GM12878 (cell line): Measurements from ENCODE around the gene SYCP2.

ENCODE experiments used
- POLR2AphosphoS2 ChIP-seq: IDR thresholded peaks from 2 replicates; pipeline ENCODE4 v1.6.1; 2011; ENCODE audit warnings: low read depth, mild to moderate bottlenecking, low read length, improper control_type of control experiment, moderate library complexity
- YY1 ChIP-seq: IDR thresholded peaks from 2 replicates; pipeline ENCODE4 v1.6.1; 2011; ENCODE audit warnings: low read depth, mild to moderate bottlenecking, low read length

DNA sequence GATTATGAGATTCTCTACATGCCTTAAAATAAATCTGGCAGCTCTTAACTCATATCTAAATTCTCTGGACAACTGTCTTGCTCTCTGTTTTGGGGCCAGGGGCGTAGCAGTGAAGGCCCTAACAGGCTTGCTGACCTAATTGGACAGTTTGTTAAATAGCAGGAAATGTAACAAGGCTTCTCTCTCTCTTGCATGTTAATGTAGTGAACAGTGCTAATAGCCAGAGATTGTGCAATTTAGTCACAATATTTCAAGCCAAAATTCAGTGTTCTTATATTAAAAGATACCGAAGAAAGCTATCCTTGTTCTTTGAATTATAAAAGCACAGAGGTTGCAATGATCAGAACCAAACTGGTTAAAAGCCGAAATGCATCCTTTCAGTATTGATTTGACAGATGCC is 3.7 kb upstream of the SYCP2 start:
- TF ChIP-seq YY1 = no peak
- TF ChIP-seq POLR2AphosphoS2 = no peak
